Measurements from ENCODE around the gene NOTCH1. TPM values are rescaled to one million over a fixed set of nuclear protein-coding genes. Genes with fewer than 3 reads are reported as not detected.

NOTCH1 gene
- total RNA-seq, 1 experiment from 2014 or later, result 37.2 TPM

DNA sequence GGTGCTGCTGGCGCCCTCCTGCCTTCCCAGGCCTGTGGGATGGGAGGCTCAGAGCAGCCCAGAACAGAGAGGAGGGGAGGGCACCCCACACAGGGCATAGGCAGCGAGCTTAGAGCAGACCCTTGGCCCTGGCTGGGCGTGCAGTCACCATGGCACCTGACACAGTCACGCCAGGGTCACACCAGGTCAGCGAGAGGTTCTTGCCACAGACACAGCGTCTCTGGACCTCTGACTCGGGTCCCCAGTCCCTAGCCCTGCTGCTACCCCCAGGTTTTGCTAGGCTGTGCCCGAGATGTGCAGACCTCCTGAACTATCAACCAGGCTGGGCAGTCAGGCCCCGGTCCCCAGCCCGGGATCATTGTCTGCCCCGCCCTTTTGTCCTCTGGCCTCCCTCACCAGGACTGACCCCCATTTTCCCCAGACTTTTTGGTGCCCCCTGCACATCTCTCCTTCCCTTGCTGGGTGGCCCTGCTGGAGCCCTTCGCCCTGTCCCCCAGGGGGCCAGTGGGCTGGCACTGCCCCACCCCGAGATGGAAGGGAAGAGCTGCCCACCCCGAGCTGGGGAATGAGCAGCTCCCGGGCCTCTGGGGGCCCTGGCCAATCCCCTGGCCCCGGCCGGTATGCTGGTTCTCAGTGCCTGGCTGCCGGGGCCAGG, 24.5 kb upstream of the NOTCH1 start:
- intact Hi-C loops (cut with micrococcal nuclease; ENCODE audit: unreplicated experiment), result no loop called here
- no peak overlapping the region for H3K4me3 ChIP-seq (ENCODE audit: low read depth, low read length, poor library complexity, severe bottlenecking)
- POLR2A ChIA-PET (ENCODE audit: low non-redundant PET), result no interaction called here
- H3K27me3 ChIP-seq (replicated peaks; ENCODE audit: insufficient read depth, low read depth, low read length, poor library complexity), result no peaks in the 10 kb centered on the region
- CTCF ChIA-PET, result no interaction called here
- H3K4me1 ChIP-seq (ENCODE audit: insufficient read depth, low read length, poor library complexity, severe bottlenecking), result peaks cover 3% of the 10 kb centered on the region
- H3K9me3 ChIP-seq (ENCODE audit: low read depth, low read length, poor library complexity, severe bottlenecking), result no peaks in the 10 kb centered on the region
- DNase-seq (ENCODE audit: low spot score), result no peak
- TF ChIP-seq, protein P1, sequence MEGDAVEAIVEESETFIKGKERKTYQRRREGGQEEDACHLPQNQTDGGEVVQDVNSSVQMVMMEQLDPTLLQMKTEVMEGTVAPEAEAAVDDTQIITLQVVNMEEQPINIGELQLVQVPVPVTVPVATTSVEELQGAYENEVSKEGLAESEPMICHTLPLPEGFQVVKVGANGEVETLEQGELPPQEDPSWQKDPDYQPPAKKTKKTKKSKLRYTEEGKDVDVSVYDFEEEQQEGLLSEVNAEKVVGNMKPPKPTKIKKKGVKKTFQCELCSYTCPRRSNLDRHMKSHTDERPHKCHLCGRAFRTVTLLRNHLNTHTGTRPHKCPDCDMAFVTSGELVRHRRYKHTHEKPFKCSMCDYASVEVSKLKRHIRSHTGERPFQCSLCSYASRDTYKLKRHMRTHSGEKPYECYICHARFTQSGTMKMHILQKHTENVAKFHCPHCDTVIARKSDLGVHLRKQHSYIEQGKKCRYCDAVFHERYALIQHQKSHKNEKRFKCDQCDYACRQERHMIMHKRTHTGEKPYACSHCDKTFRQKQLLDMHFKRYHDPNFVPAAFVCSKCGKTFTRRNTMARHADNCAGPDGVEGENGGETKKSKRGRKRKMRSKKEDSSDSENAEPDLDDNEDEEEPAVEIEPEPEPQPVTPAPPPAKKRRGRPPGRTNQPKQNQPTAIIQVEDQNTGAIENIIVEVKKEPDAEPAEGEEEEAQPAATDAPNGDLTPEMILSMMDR (conservative IDR thresholded peaks at IDR 0.05; ENCODE audit: low read depth, low read length), result no peak
- TF ChIP-seq EZH2 (IDR thresholded peaks at IDR 0.05; ENCODE audit: borderline replicate concordance, low read depth, low read length, poor library complexity, severe bottlenecking), result no peak
- no peak overlapping the region for H3K27ac ChIP-seq (ENCODE audit: low read depth, low read length, poor library complexity, severe bottlenecking)
- H3K36me3 ChIP-seq (ENCODE audit: insufficient read depth, low read length, poor library complexity, severe bottlenecking), result no peaks in the 10 kb centered on the region
- no TSS peak for BruUV-seq (replicated peaks)

DNA sequence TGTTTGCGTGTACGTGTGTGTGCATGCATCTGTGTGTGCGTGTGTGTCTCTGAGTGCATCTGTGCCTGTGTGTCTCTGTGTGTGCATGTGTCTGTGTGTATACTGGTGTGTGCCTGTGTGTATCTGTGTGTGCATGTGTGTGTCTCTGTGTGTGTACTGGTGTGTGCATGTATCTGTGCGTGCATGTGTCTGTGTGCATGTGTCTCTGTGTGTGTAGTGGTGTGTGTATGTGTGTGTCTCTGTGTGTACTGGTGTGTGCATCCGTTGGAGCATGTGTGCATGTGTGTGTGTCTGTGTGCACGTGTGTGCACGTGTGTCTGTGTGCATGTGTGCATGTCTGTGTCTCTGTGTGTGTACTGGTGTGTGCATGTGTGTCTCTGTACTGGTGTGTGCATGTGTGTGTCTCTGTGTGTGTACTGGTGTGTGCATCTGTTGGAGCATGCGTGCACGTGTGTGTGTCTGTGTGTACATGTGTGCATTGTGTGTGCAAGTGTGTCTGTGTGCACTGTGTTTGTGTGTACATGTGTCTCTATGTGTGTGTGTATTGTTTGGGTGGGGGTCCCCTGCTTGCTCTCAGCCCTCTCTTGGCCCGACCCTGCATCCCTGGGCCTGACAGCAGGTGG, 23.8 kb upstream of the NOTCH1 start:
- TF ChIP-seq EZH2 (IDR thresholded peaks at IDR 0.05; ENCODE audit: borderline replicate concordance, low read depth, low read length, poor library complexity, severe bottlenecking), result no peak
- TF ChIP-seq, protein P1 (conservative IDR thresholded peaks at IDR 0.05; ENCODE audit: low read depth, low read length), result no peak
- H3K27me3 ChIP-seq (replicated peaks; ENCODE audit: insufficient read depth, low read depth, low read length, poor library complexity), result no peaks in the 10 kb centered on the region
- intact Hi-C loops (cut with micrococcal nuclease; ENCODE audit: unreplicated experiment), result no loop called here
- no peak overlapping the region for H3K27ac ChIP-seq (ENCODE audit: low read depth, low read length, poor library complexity, severe bottlenecking)
- POLR2A ChIA-PET (ENCODE audit: low non-redundant PET), result no interaction called here
- H3K36me3 ChIP-seq (ENCODE audit: insufficient read depth, low read length, poor library complexity, severe bottlenecking), result no peaks in the 10 kb centered on the region
- BruUV-seq (replicated peaks), result no TSS peak
- peaks cover 3% of the 10 kb centered on the region for H3K4me1 ChIP-seq (ENCODE audit: insufficient read depth, low read length, poor library complexity, severe bottlenecking)
- no peak overlapping the region for H3K4me3 ChIP-seq (ENCODE audit: low read depth, low read length, poor library complexity, severe bottlenecking)
- CTCF ChIA-PET, result no interaction called here
- H3K9me3 ChIP-seq (ENCODE audit: low read depth, low read length, poor library complexity, severe bottlenecking), result no peaks in the 10 kb centered on the region
- no peak for DNase-seq (ENCODE audit: low spot score)

GRCh38 chr9:136568288-136569081, 22.6 kb upstream of the NOTCH1 start:
- no peak overlapping the region for H3K27ac ChIP-seq (ENCODE audit: low read depth, low read length, poor library complexity, severe bottlenecking)
- intact Hi-C loops (cut with micrococcal nuclease; ENCODE audit: unreplicated experiment), result no loop called here
- no TSS peak for BruUV-seq (replicated peaks)
- H3K27me3 ChIP-seq (replicated peaks; ENCODE audit: insufficient read depth, low read depth, low read length, poor library complexity), result no peaks in the 10 kb centered on the region
- H3K9me3 ChIP-seq (ENCODE audit: low read depth, low read length, poor library complexity, severe bottlenecking), result no peaks in the 10 kb centered on the region
- ChIA-PET POLR2A (ENCODE audit: low non-redundant PET) (no interaction called here), CTCF (no interaction called here)
- H3K4me1 ChIP-seq (ENCODE audit: insufficient read depth, low read length, poor library complexity, severe bottlenecking), result peaks cover 3% of the 10 kb centered on the region
- no peaks in the 10 kb centered on the region for H3K36me3 ChIP-seq (ENCODE audit: insufficient read depth, low read length, poor library complexity, severe bottlenecking)
- no peak overlapping the region for H3K4me3 ChIP-seq (ENCODE audit: low read depth, low read length, poor library complexity, severe bottlenecking)
- TF ChIP-seq, protein P1 (conservative IDR thresholded peaks at IDR 0.05; ENCODE audit: low read depth, low read length), result no peak
- TF ChIP-seq EZH2 (IDR thresholded peaks at IDR 0.05; ENCODE audit: borderline replicate concordance, low read depth, low read length, poor library complexity, severe bottlenecking), result no peak
- no peak for DNase-seq (ENCODE audit: low spot score)

Measured in A673 (cell line).